Measurements from ENCODE around the gene SMURF1. TPM values are rescaled to one million over a fixed set of nuclear protein-coding genes. Genes with fewer than 3 reads are reported as not detected.

Gene SMURF1
- total RNA-seq, 4 donors from 2014 or later, result 19.1 to 27.4 (median 23.9) TPM

GRCh38 chr7:99184532-99185218 is 40.8 kb upstream of the SMURF1 start:
- Histone ChIP-seq H3K9me3 (no peaks in the 10 kb centered on the region), H3K4me3 (no peak overlapping the region), H3K27me3 (no peaks in the 10 kb centered on the region), H3K4me1 (no peaks in the 10 kb centered on the region), H3K27ac (replicated peaks in 1 of 4) (no peak overlapping the region), H3K36me3 (no peaks in the 10 kb centered on the region)
- DNase-seq (ENCODE audit: extremely low spot score), result no peak
- intact Hi-C loops (cut with DNase I), result no loop called here
- 77% methylated on average over 11 of the region's 15 CpGs for WGBS
- no peak for TF ChIP-seq POLR2AphosphoS5 (IDR thresholded peaks at IDR 0.05)
- no peak for TF ChIP-seq CTCF (IDR thresholded peaks at IDR 0.05)

- intact Hi-C loops (cut with DNase I), result no loop called here
Measured at GRCh38 chr7:99180067-99180650, 36.3 kb upstream of the SMURF1 start.

GRCh38 chr7:99177165-99177564 is 33.3 kb upstream of the SMURF1 start:
- Histone ChIP-seq H3K4me3 (no peak overlapping the region), H3K27me3 (peaks cover 0 to 6% (median 0%) of the 10 kb centered on the region in 4 donors), H3K36me3 (no peaks in the 10 kb centered on the region), H3K9me3 (no peaks in the 10 kb centered on the region), H3K4me1 (no peaks in the 10 kb centered on the region), H3K27ac (replicated peaks in 1 of 4) (no peak overlapping the region)
- WGBS, result 82% methylated on average over 10 of the region's 10 CpGs
- intact Hi-C loops (cut with DNase I), result no loop called here
- no peak for DNase-seq (ENCODE audit: extremely low spot score)
- TF ChIP-seq EP300 (IDR thresholded peaks at IDR 0.05) (no peak), POLR2A (IDR thresholded peaks at IDR 0.05; ENCODE audit: low read depth) (no peak), POLR2AphosphoS5 (IDR thresholded peaks at IDR 0.05) (no peak), CTCF (IDR thresholded peaks at IDR 0.05) (no peak)

More at GRCh38 chr7:99180067-99180650, 36.3 kb upstream of the SMURF1 start:
- 90% methylated on average over 12 of the region's 12 CpGs for WGBS
- Histone ChIP-seq H3K27me3 (peaks cover 0 to 1% (median 0%) of the 10 kb centered on the region in 4 donors), H3K4me3 (no peak overlapping the region), H3K4me1 (no peaks in the 10 kb centered on the region), H3K27ac (replicated peaks in 1 of 4) (no peak overlapping the region), H3K9me3 (no peaks in the 10 kb centered on the region), H3K36me3 (no peaks in the 10 kb centered on the region)
- DNase-seq (ENCODE audit: extremely low spot score), result no peak
- TF ChIP-seq EP300 (IDR thresholded peaks at IDR 0.05), result no peak
- no peak for TF ChIP-seq POLR2AphosphoS5 (IDR thresholded peaks at IDR 0.05)
- TF ChIP-seq CTCF (IDR thresholded peaks at IDR 0.05), result no peak
- no peak for TF ChIP-seq POLR2A (IDR thresholded peaks at IDR 0.05; ENCODE audit: low read depth)

- intact Hi-C loops (cut with DNase I), result no loop called here
- no peaks in the 10 kb centered on the region for H3K36me3 ChIP-seq
- 86% methylated on average over 6 of the region's 6 CpGs for WGBS
- no peak overlapping the region for H3K4me3 ChIP-seq
- H3K4me1 ChIP-seq, result no peaks in the 10 kb centered on the region
- no peaks in the 10 kb centered on the region for H3K9me3 ChIP-seq
- peaks cover 0 to 6% (median 0%) of the 10 kb centered on the region in 4 donors for H3K27me3 ChIP-seq
- no peak overlapping the region for H3K27ac ChIP-seq (replicated peaks in 1 of 4)
- DNase-seq (ENCODE audit: extremely low spot score), result no peak
- no peak for TF ChIP-seq CTCF (IDR thresholded peaks at IDR 0.05)
- no peak for TF ChIP-seq POLR2AphosphoS5 (IDR thresholded peaks at IDR 0.05)
- no peak for TF ChIP-seq EP300 (IDR thresholded peaks at IDR 0.05)
- no peak for TF ChIP-seq POLR2A (IDR thresholded peaks at IDR 0.05; ENCODE audit: low read depth)
Measured at GRCh38 chr7:99173787-99174186, 29.9 kb upstream of the SMURF1 start.

Data from esophagus muscularis mucosa (tissue), 4 donors.